BJ (cell line): ENCODE results near the gene FAM156A. TPM values are rescaled to one million over a fixed set of nuclear protein-coding genes. Genes with fewer than 3 reads are reported as not detected.
"Not testable (repeated sequence)": the region's sequence is repeated elsewhere in the genome, so short reads cannot be mapped to it uniquely, and the experiment has no call there.

ENCODE experiments used
- CTCF ChIA-PET: fragments of 350-600 bp; formaldehyde crosslinking; extraction: SDS; loops from one replicate; lab custom pipeline; 2021; ENCODE audit warnings: antibody characterized with exemption, inconsistent platforms; lab: Yijun Ruan, JAX
- POLR2A ChIA-PET: fragments of 300-600 bp; sonication (Branson Sonifier 250); formaldehyde crosslinking; extraction: SDS; loops from one replicate; lab custom pipeline; 2021; ENCODE audit warnings: antibody characterized with exemption; lab: Charles Lee
- DNase-seq: peaks from one replicate; pipeline ENCODE4 v3.0.0-alpha.2; 2011; ENCODE audit warnings: low read depth
- H3K27me3 ChIP-seq: 2 replicates; pipeline ENCODE4 v1.6.0; 2011; ENCODE audit warnings: low read length; ENCODE audit not compliant: control insufficient read depth, insufficient read depth
- H3K36me3 ChIP-seq: 2 replicates; pipeline ENCODE4 v1.5.1; 2011; ENCODE audit warnings: low read length; ENCODE audit not compliant: control insufficient read depth, insufficient read depth
- H3K4me3 ChIP-seq: 2 replicates; pipeline ENCODE4 v1.5.1; 2011; ENCODE audit warnings: low read depth, mild to moderate bottlenecking, control low read depth, low read length
- CTCF ChIP-seq: IDR thresholded peaks from 2 replicates; pipeline ENCODE4 v1.5.1; 2011; ENCODE audit warnings: low read depth, mild to moderate bottlenecking, control low read depth, inconsistent platforms, low read length, moderate library complexity; ENCODE audit not compliant: insufficient read depth
- polyA plus RNA-seq: library from polyadenylated mRNA; depleted of rRNA; stranded (reverse); fragments of >200 nt; gene quantifications from 2 replicates; pipeline ENCODE4 v1.2.3, GENCODE V29; 2011

FAM156A gene
- polyA plus RNA-seq, 1 experiment = 33.3 TPM

GRCh38 chrX:52990011-52990631, 31.8 kb upstream of the FAM156A start:
- CTCF ChIA-PET = interaction anchor here (0.7 to 2.3 kb wide), 7 partner anchors 13 to 417 kb away, joined by 3 to 10 read pairs (median 5); no protein-coding TSS in a partner anchor
- H3K27me3 ChIP-seq, H3K4me3 ChIP-seq, POLR2A ChIA-PET, H3K36me3 ChIP-seq, DNase-seq: not testable (repeated sequence)
- TF ChIP-seq CTCF = peak; percentile 64

- CTCF ChIA-PET = interaction anchor here (0.7 to 2.3 kb wide), 7 partner anchors 14 to 416 kb away, joined by 3 to 10 read pairs (median 5); no protein-coding TSS in a partner anchor
- no peaks in the 10 kb centered on the region for H3K36me3 ChIP-seq
- no peak for TF ChIP-seq CTCF
- DNase-seq = no peak
- POLR2A ChIA-PET = no interaction called here
- H3K27me3 ChIP-seq = no peaks in the 10 kb centered on the region
- H3K4me3 ChIP-seq = no peak overlapping the region
Observed at GRCh38 chrX:52988985-52989917, 30.9 kb upstream of the FAM156A start.

GRCh38 chrX:52983321-52984000, 25.1 kb upstream of the FAM156A start:
- no peak for TF ChIP-seq CTCF
- Histone ChIP-seq H3K36me3 (no peaks in the 10 kb centered on the region), H3K27me3 (no peaks in the 10 kb centered on the region), H3K4me3 (no peak overlapping the region)
- no peak for DNase-seq
- ChIA-PET POLR2A (interaction anchor here (0.5 kb wide), 1 partner anchor 145 kb away, joined by 3 read pairs; no protein-coding TSS in a partner anchor), CTCF (no interaction called here)

GRCh38 chrX:52979993-52980392, 21.7 kb upstream of the FAM156A start:
- POLR2A ChIA-PET = no interaction called here
- H3K4me3 ChIP-seq = no peak overlapping the region
- no peak for DNase-seq
- H3K27me3 ChIP-seq = no peaks in the 10 kb centered on the region
- TF ChIP-seq CTCF = no peak
- H3K36me3 ChIP-seq = no peaks in the 10 kb centered on the region
- CTCF ChIA-PET = no interaction called here
